Stimulated activated CD8-positive, alpha-beta memory T cell treated with anti-CD3 and anti-CD28 coated beads, Interleukin-15, amount 100 ng/mL, for 1 hour (primary cell): ENCODE data around the gene ZKSCAN8.
"Not testable (repeated sequence)": the region's sequence is repeated elsewhere in the genome, so short reads cannot be mapped to it uniquely, and the experiment has no call there.

Experiments used
- DNase-seq: peaks from one replicate; pipeline ENCODE4 v3.0.0-alpha.2; 2020; ENCODE audit warnings: low read depth

ZKSCAN8 gene

GRCh38 chr6:28141500-28142329 lies at the start of gene ZKSCAN8:
ZKSCAN8 (plus strand) TSS chr6:28141883; CDS start chr6:28148408, 6,525 bp downstream.
- peak; percentile 48 for DNase-seq

- DNase-seq: not testable (repeated sequence)
These were observed 39.5 kb upstream of the ZKSCAN8 start for GRCh38 chr6:28102222-28102621.

- not testable (repeated sequence) for DNase-seq
These were observed 39.0 kb upstream of the ZKSCAN8 start for GRCh38 chr6:28102699-28103098.

- DNase-seq: peak; percentile 67
These were observed 37.1 kb upstream of the ZKSCAN8 start for GRCh38 chr6:28104392-28105244.

- DNase-seq: no peak
These were observed 36.4 kb upstream of the ZKSCAN8 start for GRCh38 chr6:28105245-28105639.

GRCh38 chr6:28107506-28107905 lies 34.2 kb upstream of the ZKSCAN8 start:
- DNase-seq: no peak

GRCh38 chr6:28111964-28112363 lies 29.7 kb upstream of the ZKSCAN8 start:
- DNase-seq: no peak

- DNase-seq: no peak
These were observed 25.9 kb upstream of the ZKSCAN8 start for GRCh38 chr6:28115799-28116198.

GRCh38 chr6:28117386-28118050 lies 24.2 kb upstream of the ZKSCAN8 start:
- no peak for DNase-seq

- no peak for DNase-seq
These were observed 23.5 kb upstream of the ZKSCAN8 start for GRCh38 chr6:28118217-28118616.

- no peak for DNase-seq
These were observed 19.8 kb upstream of the ZKSCAN8 start for GRCh38 chr6:28121876-28122275.

GRCh38 chr6:28122283-28122682 lies 19.4 kb upstream of the ZKSCAN8 start:
- not testable (repeated sequence) for DNase-seq

GRCh38 chr6:28124350-28124970 lies 17.2 kb upstream of the ZKSCAN8 start, which contains the start of gene ZSCAN16:
ZSCAN16 (plus strand) TSS chr6:28124609; CDS start chr6:28125444, 835 bp downstream.
- DNase-seq: peak; percentile 50

GRCh38 chr6:28124971-28125353 lies 16.7 kb upstream of the ZKSCAN8 start:
- DNase-seq: no peak

- no peak for DNase-seq
These were observed 16.3 kb upstream of the ZKSCAN8 start for GRCh38 chr6:28125401-28125800.

- no peak for DNase-seq
These were observed 7.7 kb upstream of the ZKSCAN8 start for GRCh38 chr6:28134015-28134414.

- DNase-seq: no peak
These were observed 7.0 kb upstream of the ZKSCAN8 start for GRCh38 chr6:28134716-28135115.

GRCh38 chr6:28135393-28135792 lies 6.3 kb upstream of the ZKSCAN8 start:
- DNase-seq: no peak

GRCh38 chr6:28136585-28137504 lies 4.8 kb upstream of the ZKSCAN8 start:
- peak; percentile 58 for DNase-seq

- no peak for DNase-seq
These were observed 4.1 kb upstream of the ZKSCAN8 start for GRCh38 chr6:28137505-28137981.
